K562 (cell line): Measurements from ENCODE around the gene CAPS. TPM values are rescaled to one million over a fixed set of nuclear protein-coding genes. Genes with fewer than 3 reads are reported as not detected.

Experiments used
- ATAC-seq: fragments of 200-7000 bp; cut with Tn5 transposase; 3 replicates; pipeline ENCODE4 v1.9.1; 2020; ENCODE audit warnings: moderate library complexity
- BruUV-seq: library from RNA; stranded (reverse); fragments of 400-500 nt; replicated peaks from 2 replicates; lab custom pipeline; 2021; lab: Mats Ljungman, UMichigan
- CTCF ChIA-PET: fragments of 300-600 bp; formaldehyde crosslinking; extraction: SDS; loops from one replicate; lab custom pipeline; 2021; ENCODE audit warnings: low intra/inter-chr PET ratio; lab: Yijun Ruan, JAX
- POLR2A ChIA-PET: fragments of 300-600, 350-650 bp; sonication (Branson Sonifier 250); formaldehyde crosslinking; extraction: SDS; loops from one replicate; lab custom pipeline; 2021; ENCODE audit warnings: antibody characterized with exemption, inconsistent platforms; lab: Yijun Ruan, JAX
- DNase-seq, 4 experiments: peaks; one replicate each; pipeline versions ENCODE4 v3.0.0 to v3.0.0-alpha.2; 2011 to 2018; ENCODE audit warnings: low spot score in 3 of 4, mixed read lengths in 3 of 4; ENCODE audit errors: extremely low read depth in 1 of 4
- FAIRE-seq: peaks from 2 replicates; lab custom pipeline; 2011; peaks lifted over from hg19 to GRCh38; lab: Jason Lieb, UNC
- H2AFZ ChIP-seq: 2 replicates; pipeline ENCODE4 v1.6.0; 2011; ENCODE audit warnings: low read depth, low read length, control low read depth, inconsistent platforms
- H3K27ac ChIP-seq: fragments of 200-600 bp; 3 replicates; pipeline ENCODE4 v1.8.0; 2011; ENCODE audit warnings: low read depth, mild to moderate bottlenecking, control low read depth, inconsistent platforms, low read length, moderate library complexity, mixed read lengths; ENCODE audit errors: extremely low read depth
- H3K27me3 ChIP-seq, 2 experiments: fragments of 300-600 bp in 1 of 2; 2 replicates in 1 of 2; 3 replicates in 1 of 2; pipeline versions ENCODE4 v1.6.0 to v1.8.0; 2011; ENCODE audit warnings: inconsistent platforms in 2 of 2, low read length in 2 of 2, mild to moderate bottlenecking in 1 of 2, mixed read lengths in 1 of 2, moderate library complexity in 1 of 2; ENCODE audit not compliant: control insufficient read depth in 2 of 2, insufficient read depth in 2 of 2
- H3K36me3 ChIP-seq: fragments of 300-600 bp; 3 replicates; pipeline ENCODE4 v1.8.0; 2011; ENCODE audit warnings: mild to moderate bottlenecking, low read length, inconsistent platforms; ENCODE audit not compliant: control insufficient read depth, insufficient read depth
- H3K4me1 ChIP-seq, 2 experiments: fragments of 200-600 bp in 1 of 2; replicated peaks in 1 of 2; 2 replicates in 1 of 2; 3 replicates in 1 of 2; pipeline versions ENCODE4 v1.5.1 to v1.8.0; 2011; ENCODE audit warnings: inconsistent platforms in 2 of 2, low read length in 2 of 2, mild to moderate bottlenecking in 1 of 2, mixed read lengths in 1 of 2, moderate library complexity in 1 of 2; ENCODE audit not compliant: control insufficient read depth in 2 of 2, insufficient read depth in 2 of 2
- H3K4me2 ChIP-seq: 2 replicates; pipeline ENCODE4 v1.6.1; 2011; ENCODE audit warnings: low read length, control low read depth, inconsistent platforms, mixed read lengths; ENCODE audit not compliant: insufficient read depth
- H3K4me3 ChIP-seq: fragments of 200-600 bp; sonication (generic), shearing (Covaris generic); 2 replicates; pipeline ENCODE4 v1.5.1; 2016; ENCODE audit warnings: control low read depth, inconsistent platforms
- H3K79me2 ChIP-seq: fragments of 200-600 bp; 3 replicates; pipeline ENCODE4 v1.8.0; 2011; ENCODE audit warnings: low read length, inconsistent platforms; ENCODE audit not compliant: control insufficient read depth, insufficient read depth
- H3K9ac ChIP-seq, 2 experiments: 2 replicates each; pipeline versions ENCODE4 v1.6.0 to v1.6.1; 2011; ENCODE audit warnings: low read depth in 2 of 2, low read length in 2 of 2, control low read depth in 1 of 2, inconsistent platforms in 1 of 2, mild to moderate bottlenecking in 1 of 2, mixed read lengths in 1 of 2; ENCODE audit not compliant: insufficient read depth in 1 of 2
- H3K9me1 ChIP-seq: one replicate; pipeline ENCODE4 v1.6.0; 2011; ENCODE audit warnings: inconsistent platforms, mild to moderate bottlenecking, low read length, moderate library complexity; ENCODE audit not compliant: control insufficient read depth, insufficient read depth
- H3K9me3 ChIP-seq: replicated peaks from 2 replicates; pipeline ENCODE4 v1.5.1; 2011; ENCODE audit warnings: low read depth, low read length, inconsistent platforms; ENCODE audit not compliant: control insufficient read depth, insufficient read depth
- H4K20me1 ChIP-seq: replicated peaks from 2 replicates; pipeline ENCODE4 v1.6.1; 2011; ENCODE audit warnings: low read length, inconsistent platforms, mixed read lengths; ENCODE audit not compliant: control insufficient read depth, insufficient read depth
- BRD4 ChIP-seq: fragments of 200-600 bp; sonication (generic); IDR thresholded peaks from 2 replicates; pipeline ENCODE4 v1.6.1; 2017; ENCODE audit warnings: inconsistent platforms
- HDAC1 ChIP-seq, 2 experiments: fragments of 450-650 bp; IDR thresholded peaks; 2 replicates each; pipeline ENCODE4 v1.6.1; 2016 to 2017; ENCODE audit warnings: inconsistent platforms in 1 of 2, mild to moderate bottlenecking in 1 of 2, moderate library complexity in 1 of 2
- PREB ChIP-seq: sonication (generic); formaldehyde crosslinking; IDR thresholded peaks from 2 replicates; pipeline ENCODE4 v1.8.1; 2023; ENCODE audit warnings: mild to moderate bottlenecking, missing genetic modification reagents
- SAFB ChIP-seq: fragments of 200-400 bp; formaldehyde crosslinking; IDR thresholded peaks from 2 replicates; pipeline ENCODE4 v1.6.1; 2017; ENCODE audit warnings: low read depth, low read length, borderline replicate concordance
- WGBS: fragments of 100-300 bp; shearing (Covaris generic); methylation state at CpG from one replicate; pipeline ENCODE4 v1.1.6; 2016; ENCODE audit warnings: low coverage, mixed read lengths; ENCODE audit not compliant: insufficient coverage; ENCODE audit errors: missing lambda C conversion rate; 5-methylcytosine and 5-hydroxymethylcytosine counted together
- in situ Hi-C: fragments of 300-500 bp; cut with MboI; formaldehyde crosslinking; loops from 4 replicates; pipeline ENCODE4 v1.15.0; 2018; ENCODE audit warnings: inconsistent platforms, mixed read lengths
- intact Hi-C: fragments of 100-400 bp; cut with micrococcal nuclease; formaldehyde crosslinking; loops from 2 replicates; pipeline ENCODE4 v1.14.2; 2022
- polyA plus RNA-seq, 8 experiments: library from polyadenylated mRNA; depleted of rRNA in 4 of 8; stranded (reverse) in 5 of 8; unstranded in 3 of 8; fragments of >200 nt; fragmentation: Nextera tagmentation in 2 of 8; fragmentation: Illumina TruSeq in 1 of 8; extraction: Ambion mirVana in 2 of 8; extraction: Trizol in 1 of 8; gene quantifications; 2 replicates each; pipeline versions ENCODE4 v1.2.1 to v1.2.3, GENCODE V29; 2011 to 2014; ENCODE audit warnings: inconsistent platforms in 1 of 8, missing spikeins in 1 of 8
- total RNA-seq, 7 experiments: library from RNA; depleted of rRNA in 6 of 7; stranded (reverse); fragments of >200 nt in 6 of 7; fragmentation: Illumina TruSeq in 2 of 7; extraction: Trizol in 2 of 7; gene quantifications; 2 replicates each; pipeline versions ENCODE4 v1.2.1 to v1.2.3, GENCODE V29; 2011 to 2021; ENCODE audit warnings: low replicate concordance in 1 of 7
- TF ChIP-seq, protein P1 (sequence below): sonication (generic); formaldehyde crosslinking; IDR thresholded peaks from 2 replicates; pipeline ENCODE4 v1.8.0; 2022; ENCODE audit warnings: mild to moderate bottlenecking, missing genetic modification reagents
- TF ChIP-seq, protein P2 (sequence below): IDR thresholded peaks from 2 replicates; pipeline ENCODE4 v1.6.1; 2011; ENCODE audit not compliant: insufficient read length; ENCODE audit errors: extremely low read depth

CAPS gene
- total and polyA plus RNA-seq, 9 of the 15 experiments (the other 6 are each of a cell fraction or from before 2014, with no cell fraction given), result 0.15 to 4.0 (median 0.91) TPM

- Histone ChIP-seq H3K27me3 (no peaks in the 10 kb centered on the region), H3K4me3 (no peak overlapping the region), H3K9ac (no peak overlapping the region), H2AFZ (no peak overlapping the region), H3K27ac (no peak overlapping the region), H3K4me2 (no peak overlapping the region), H3K36me3 (peaks cover 97% of the 10 kb centered on the region; the same call in 2 of the 3 replicates), H3K9me1 (no peaks in the 10 kb centered on the region), H3K4me1 (peaks cover 0 to 8% of the 10 kb centered on the region in 2 experiments; a peak in 1 of 5 replicates), H4K20me1 (no peaks in the 10 kb centered on the region), H3K79me2 (no peaks in the 10 kb centered on the region; the same call in 2 of the 3 replicates), H3K9me3 (no peaks in the 10 kb centered on the region)
- DNase-seq (no peak), FAIRE-seq (no peak), ATAC-seq (no peak)
- ChIA-PET CTCF (no interaction called here), POLR2A (no interaction called here)
- TF ChIP-seq SAFB (no peak), HDAC1 (IDR thresholded peaks at IDR 0.05) (no peak), PREB (CRISPR knock-in tag) (no peak), BRD4 (no peak)
- TF ChIP-seq, protein P1, sequence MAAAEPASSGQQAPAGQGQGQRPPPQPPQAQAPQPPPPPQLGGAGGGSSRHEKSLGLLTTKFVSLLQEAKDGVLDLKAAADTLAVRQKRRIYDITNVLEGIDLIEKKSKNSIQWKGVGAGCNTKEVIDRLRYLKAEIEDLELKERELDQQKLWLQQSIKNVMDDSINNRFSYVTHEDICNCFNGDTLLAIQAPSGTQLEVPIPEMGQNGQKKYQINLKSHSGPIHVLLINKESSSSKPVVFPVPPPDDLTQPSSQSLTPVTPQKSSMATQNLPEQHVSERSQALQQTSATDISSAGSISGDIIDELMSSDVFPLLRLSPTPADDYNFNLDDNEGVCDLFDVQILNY (CRISPR knock-in tag), result no peak
- TF ChIP-seq, protein P2, sequence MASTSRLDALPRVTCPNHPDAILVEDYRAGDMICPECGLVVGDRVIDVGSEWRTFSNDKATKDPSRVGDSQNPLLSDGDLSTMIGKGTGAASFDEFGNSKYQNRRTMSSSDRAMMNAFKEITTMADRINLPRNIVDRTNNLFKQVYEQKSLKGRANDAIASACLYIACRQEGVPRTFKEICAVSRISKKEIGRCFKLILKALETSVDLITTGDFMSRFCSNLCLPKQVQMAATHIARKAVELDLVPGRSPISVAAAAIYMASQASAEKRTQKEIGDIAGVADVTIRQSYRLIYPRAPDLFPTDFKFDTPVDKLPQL, result no peak
- 96% methylated on average over 12 of the region's 14 CpGs for WGBS
- intact Hi-C loops (no loop called here), in situ Hi-C loops (no loop called here)
- no TSS peak for BruUV-seq
Observed at GRCh38 chr19:5926641-5927440, 12.8 kb downstream of the CAPS start.
